Stimulated activated CD8-positive, alpha-beta memory T cell treated with anti-CD3 and anti-CD28 coated beads, Interleukin-2, amount 100 ng/mL, for 48 hours (primary cell): Measurements from ENCODE around the gene TMEM62.
"Not testable (repeated sequence)": the region's sequence is repeated elsewhere in the genome, so short reads cannot be mapped to it uniquely, and the experiment has no call there.

Experiments
- DNase-seq, 2 donors: peaks; one replicate each; pipeline ENCODE4 v3.0.0-alpha.2; 2020; ENCODE audit warnings: low read depth in 2 of 2

The TMEM62 gene

GRCh38 chr15:43209059-43209824 is 75.9 kb downstream of the TMEM62 start:
- no peak for DNase-seq

GRCh38 chr15:43210172-43210745 is 76.9 kb downstream of the TMEM62 start:
- DNase-seq, result no peak

GRCh38 chr15:43210807-43211206 is 77.4 kb downstream of the TMEM62 start:
- no peak for DNase-seq

GRCh38 chr15:43211224-43211735 is 77.9 kb downstream of the TMEM62 start:
- no peak for DNase-seq

- DNase-seq, result no peak
These were observed 78.9 kb downstream of the TMEM62 start for GRCh38 chr15:43212299-43212698.

- DNase-seq, result no peak
These were observed 79.6 kb downstream of the TMEM62 start for GRCh38 chr15:43212951-43213350.

- DNase-seq, result no peak
These were observed 80.1 kb downstream of the TMEM62 start for GRCh38 chr15:43213466-43213865.

- no peak for DNase-seq
These were observed 80.8 kb downstream of the TMEM62 start for GRCh38 chr15:43214169-43214568.

- DNase-seq, result no peak
These were observed 81.4 kb downstream of the TMEM62 start for GRCh38 chr15:43214592-43215295.

GRCh38 chr15:43215961-43216360 is 82.6 kb downstream of the TMEM62 start:
- DNase-seq, result no peak

GRCh38 chr15:43218908-43219706 is 85.7 kb downstream of the TMEM62 start:
- no peak for DNase-seq

GRCh38 chr15:43219929-43220928 is 86.8 kb downstream of the TMEM62 start:
- DNase-seq, result no peak

GRCh38 chr15:43220991-43221403 is 87.6 kb downstream of the TMEM62 start, which contains the start of gene EPB42:
Gene EPB42, minus strand, starts transcription at chr15:43221018. Its CDS starts 193 bp downstream, at chr15:43220825.
- DNase-seq, result no peak

GRCh38 chr15:43221422-43221821 is 88.0 kb downstream of the TMEM62 start:
- DNase-seq, result no peak

GRCh38 chr15:43225201-43225949 is 92.0 kb downstream of the TMEM62 start:
- DNase-seq, result no peak

- DNase-seq, result not testable (repeated sequence)
These were observed 92.5 kb downstream of the TMEM62 start for GRCh38 chr15:43225950-43226255.

- DNase-seq, result no peak
These were observed 93.3 kb downstream of the TMEM62 start for GRCh38 chr15:43226436-43227305.

- no peak for DNase-seq
These were observed 96.6 kb downstream of the TMEM62 start for GRCh38 chr15:43229977-43230376.

- no peak for DNase-seq
These were observed 97.3 kb downstream of the TMEM62 start for GRCh38 chr15:43230640-43231115.
